Measurements from ENCODE around the gene AGPAT3.

Gene AGPAT3

DNA sequence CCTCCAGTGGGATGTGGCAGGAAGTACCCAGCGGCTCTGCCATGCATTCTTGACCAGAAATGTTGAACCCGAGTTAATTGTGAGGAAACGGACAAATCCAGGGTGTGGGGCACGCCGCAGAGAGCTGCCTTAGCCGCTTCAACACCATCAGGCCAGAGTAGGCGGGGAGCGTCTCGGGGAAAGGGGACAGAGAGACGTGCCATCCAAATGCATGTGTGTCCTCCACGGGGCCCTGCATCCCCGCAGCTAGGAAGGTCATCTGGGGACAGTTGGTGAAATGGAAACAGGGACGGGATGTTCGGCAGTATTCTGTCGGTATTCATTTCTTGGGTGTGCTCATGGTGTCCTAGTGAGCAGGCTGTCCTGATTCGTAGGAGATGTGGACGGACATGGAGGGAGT, 88.0 kb downstream of the AGPAT3 start (continued):
- TF ChIP-seq ZSCAN23 (tag by site-specific recombination; IDR thresholded peaks at IDR 0.05), result no peak
- TF ChIP-seq ZNF747 (tag by site-specific recombination; IDR thresholded peaks at IDR 0.05), result no peak
- TF ChIP-seq SP3 (tag by site-specific recombination; IDR thresholded peaks at IDR 0.05), result no peak

DNA sequence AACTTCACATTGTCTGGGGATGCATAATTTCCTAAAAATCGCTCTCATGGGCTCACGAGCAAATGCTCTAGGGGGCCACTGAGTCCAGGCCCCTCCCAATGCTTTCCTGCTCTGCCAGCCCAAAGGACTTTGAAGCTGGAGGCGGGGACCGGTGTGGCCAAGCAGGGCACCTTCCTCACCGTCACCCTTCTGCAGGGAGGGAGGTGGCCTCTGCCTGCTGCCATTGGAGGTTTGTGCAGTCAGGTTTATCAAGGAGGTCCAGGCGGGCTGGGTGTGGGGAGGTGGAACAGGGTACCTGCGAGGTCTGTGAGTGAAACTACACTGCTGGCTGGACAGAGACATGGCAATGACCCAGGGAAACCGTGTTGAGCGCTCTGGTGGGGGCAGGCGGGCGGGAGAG, 89.0 kb downstream of the AGPAT3 start:
- H3K27ac ChIP-seq (ENCODE audit: extremely low read depth, low read depth, low read length), result no peak overlapping the region
- ChIA-PET CTCF (interaction anchor here (0.6 to 1.2 kb wide), 3 partner anchors 11 to 250 kb away, joined by 3 to 4 read pairs (median 3); no protein-coding TSS in a partner anchor), POLR2A (no interaction called here)
- TF ChIP-seq ZNF223 (tag by site-specific recombination; IDR thresholded peaks at IDR 0.05) (0 out of 2 replicates have a peak, but pooled peaks have one; percentile 29), ZNF555 (tag by site-specific recombination; conservative IDR thresholded peaks at IDR 0.05) (no peak), ZNF558 (tag by site-specific recombination; IDR thresholded peaks at IDR 0.05) (no peak), ZNF16 (tag by site-specific recombination; IDR thresholded peaks at IDR 0.05; ENCODE audit: low read depth) (no peak), ZSCAN16 (tag by site-specific recombination; IDR thresholded peaks at IDR 0.05) (no peak)
- H3K9me3 ChIP-seq (ENCODE audit: control insufficient read depth, insufficient read depth, low read depth, low read length), result no peaks in the 10 kb centered on the region
- peaks cover 0 to 7% of the 10 kb centered on the region in 2 experiments; a peak in 2 of 3 replicates for H3K36me3 ChIP-seq (ENCODE audit: control insufficient read depth in 2 of 2, insufficient read depth in 1 of 2, low read length in 2 of 2)
- H3K4me1 ChIP-seq (ENCODE audit: control insufficient read depth, insufficient read depth, low read length), result no peaks in the 10 kb centered on the region
- no peak overlapping the region for H3K4me3 ChIP-seq (ENCODE audit: low read depth, low read length)

DNA sequence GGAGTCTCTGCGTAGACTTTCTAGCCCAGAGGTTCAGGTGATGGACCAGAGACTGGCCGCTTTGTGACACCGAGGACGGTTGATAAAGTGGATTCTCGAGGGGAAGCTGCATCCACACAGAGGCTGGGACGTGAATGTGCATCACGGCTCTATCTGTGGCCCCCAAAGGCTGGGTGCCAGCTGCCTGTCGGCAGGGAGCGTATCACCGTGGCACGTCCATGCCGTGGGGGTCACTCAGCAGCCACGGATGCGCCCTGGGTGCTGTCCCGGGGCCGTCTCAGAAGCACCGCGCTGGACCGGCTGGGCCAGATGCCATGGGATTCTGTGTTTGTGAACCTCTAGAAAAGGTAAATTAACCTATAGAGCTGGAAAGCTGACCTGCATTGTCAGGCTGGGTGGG, 89.9 kb downstream of the AGPAT3 start:
- no peak overlapping the region for H3K4me3 ChIP-seq (ENCODE audit: low read depth, low read length)
- peaks cover 0 to 14% of the 10 kb centered on the region in 2 experiments; a peak in 2 of 3 replicates for H3K36me3 ChIP-seq (ENCODE audit: control insufficient read depth in 2 of 2, insufficient read depth in 1 of 2, low read length in 2 of 2)
- TF ChIP-seq ZNF623 (tag by site-specific recombination; IDR thresholded peaks at IDR 0.05), result no peak
- TF ChIP-seq, protein P1, sequence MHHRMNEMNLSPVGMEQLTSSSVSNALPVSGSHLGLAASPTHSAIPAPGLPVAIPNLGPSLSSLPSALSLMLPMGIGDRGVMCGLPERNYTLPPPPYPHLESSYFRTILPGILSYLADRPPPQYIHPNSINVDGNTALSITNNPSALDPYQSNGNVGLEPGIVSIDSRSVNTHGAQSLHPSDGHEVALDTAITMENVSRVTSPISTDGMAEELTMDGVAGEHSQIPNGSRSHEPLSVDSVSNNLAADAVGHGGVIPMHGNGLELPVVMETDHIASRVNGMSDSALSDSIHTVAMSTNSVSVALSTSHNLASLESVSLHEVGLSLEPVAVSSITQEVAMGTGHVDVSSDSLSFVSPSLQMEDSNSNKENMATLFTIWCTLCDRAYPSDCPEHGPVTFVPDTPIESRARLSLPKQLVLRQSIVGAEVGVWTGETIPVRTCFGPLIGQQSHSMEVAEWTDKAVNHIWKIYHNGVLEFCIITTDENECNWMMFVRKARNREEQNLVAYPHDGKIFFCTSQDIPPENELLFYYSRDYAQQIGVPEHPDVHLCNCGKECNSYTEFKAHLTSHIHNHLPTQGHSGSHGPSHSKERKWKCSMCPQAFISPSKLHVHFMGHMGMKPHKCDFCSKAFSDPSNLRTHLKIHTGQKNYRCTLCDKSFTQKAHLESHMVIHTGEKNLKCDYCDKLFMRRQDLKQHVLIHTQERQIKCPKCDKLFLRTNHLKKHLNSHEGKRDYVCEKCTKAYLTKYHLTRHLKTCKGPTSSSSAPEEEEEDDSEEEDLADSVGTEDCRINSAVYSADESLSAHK (tag by site-specific recombination; IDR thresholded peaks at IDR 0.05), result no peak
- TF ChIP-seq ZNF571 (tag by site-specific recombination; IDR thresholded peaks at IDR 0.05), result no peak
- no peak for TF ChIP-seq ZSCAN30 (tag by site-specific recombination; IDR thresholded peaks at IDR 0.05)
- POLR2A ChIA-PET, result no interaction called here
- CTCF ChIA-PET, result interaction anchor here (1.0 to 2.6 kb wide), 2 partner anchors 9 to 16 kb away, joined by 3 to 9 read pairs; no protein-coding TSS in a partner anchor
- no peak overlapping the region for H3K27ac ChIP-seq (ENCODE audit: extremely low read depth, low read depth, low read length)
- no peaks in the 10 kb centered on the region for H3K9me3 ChIP-seq (ENCODE audit: control insufficient read depth, insufficient read depth, low read depth, low read length)
- no peaks in the 10 kb centered on the region for H3K4me1 ChIP-seq (ENCODE audit: control insufficient read depth, insufficient read depth, low read length)

DNA sequence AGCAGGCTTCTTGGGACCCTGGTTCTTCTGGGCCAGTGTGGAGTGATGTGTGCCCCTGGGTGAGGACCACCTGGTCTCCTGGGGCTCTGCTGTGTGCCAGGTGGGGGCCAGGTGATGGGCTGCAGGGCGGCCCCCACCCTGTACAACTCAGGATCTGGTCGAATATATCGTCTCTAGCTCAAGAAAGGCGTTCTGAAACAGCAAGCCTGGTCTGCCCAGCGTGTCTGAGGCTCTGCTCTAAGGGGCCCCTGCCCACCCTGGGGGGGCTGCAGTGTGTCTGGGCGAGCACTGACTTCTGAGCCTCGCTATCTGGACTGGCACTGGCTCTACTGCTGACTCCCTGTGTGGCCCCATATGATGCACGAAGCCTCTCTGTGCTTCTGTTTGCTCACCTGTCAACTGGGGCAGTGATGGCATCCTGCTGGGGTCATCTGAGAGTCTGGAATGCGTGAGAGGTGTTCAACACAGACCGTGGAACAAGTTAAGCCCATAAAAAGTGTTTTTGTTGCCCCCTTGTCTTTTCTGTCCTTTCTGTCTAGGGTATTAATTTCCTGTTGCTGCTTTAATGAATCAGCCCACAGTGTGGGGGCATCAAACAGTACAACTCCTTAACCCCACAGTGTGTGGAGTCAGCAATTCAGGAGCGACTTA, 91.1 kb downstream of the AGPAT3 start:
- CTCF ChIA-PET, result interaction anchor here (1.2 to 2.6 kb wide), 2 partner anchors 17 to 145 kb away, joined by 4 to 9 read pairs; no protein-coding TSS in a partner anchor
- H3K36me3 ChIP-seq (ENCODE audit: control insufficient read depth in 2 of 2, insufficient read depth in 1 of 2, low read length in 2 of 2), result peaks cover 0 to 22% of the 10 kb centered on the region in 2 experiments; a peak in 2 of 3 replicates
- no peak overlapping the region for H3K4me3 ChIP-seq (ENCODE audit: low read depth, low read length)
- no peaks in the 10 kb centered on the region for H3K4me1 ChIP-seq (ENCODE audit: control insufficient read depth, insufficient read depth, low read length)
- POLR2A ChIA-PET, result no interaction called here
- H3K9me3 ChIP-seq (ENCODE audit: control insufficient read depth, insufficient read depth, low read depth, low read length), result no peaks in the 10 kb centered on the region
- H3K27ac ChIP-seq (ENCODE audit: extremely low read depth, low read depth, low read length), result no peak overlapping the region
- peak; percentile 29; the same call in 1 of the 2 replicates for TF ChIP-seq ZFHX2 (tag by site-specific recombination; conservative IDR thresholded peaks at IDR 0.05)
- no peak for TF ChIP-seq ZEB2 (tag by site-specific recombination; IDR thresholded peaks at IDR 0.05)
- no peak for TF ChIP-seq ZNF701 (tag by site-specific recombination; IDR thresholded peaks at IDR 0.05)
- no peak for TF ChIP-seq KLF8 (tag by site-specific recombination; IDR thresholded peaks at IDR 0.05)
- TF ChIP-seq EGR2 (tag by site-specific recombination; IDR thresholded peaks at IDR 0.05; ENCODE audit: low read depth), result peak; percentile 54; the same call in 1 of the 2 replicates
- no peak for TF ChIP-seq KLF1 (tag by site-specific recombination; IDR thresholded peaks at IDR 0.05)
- TF ChIP-seq, protein P2, sequence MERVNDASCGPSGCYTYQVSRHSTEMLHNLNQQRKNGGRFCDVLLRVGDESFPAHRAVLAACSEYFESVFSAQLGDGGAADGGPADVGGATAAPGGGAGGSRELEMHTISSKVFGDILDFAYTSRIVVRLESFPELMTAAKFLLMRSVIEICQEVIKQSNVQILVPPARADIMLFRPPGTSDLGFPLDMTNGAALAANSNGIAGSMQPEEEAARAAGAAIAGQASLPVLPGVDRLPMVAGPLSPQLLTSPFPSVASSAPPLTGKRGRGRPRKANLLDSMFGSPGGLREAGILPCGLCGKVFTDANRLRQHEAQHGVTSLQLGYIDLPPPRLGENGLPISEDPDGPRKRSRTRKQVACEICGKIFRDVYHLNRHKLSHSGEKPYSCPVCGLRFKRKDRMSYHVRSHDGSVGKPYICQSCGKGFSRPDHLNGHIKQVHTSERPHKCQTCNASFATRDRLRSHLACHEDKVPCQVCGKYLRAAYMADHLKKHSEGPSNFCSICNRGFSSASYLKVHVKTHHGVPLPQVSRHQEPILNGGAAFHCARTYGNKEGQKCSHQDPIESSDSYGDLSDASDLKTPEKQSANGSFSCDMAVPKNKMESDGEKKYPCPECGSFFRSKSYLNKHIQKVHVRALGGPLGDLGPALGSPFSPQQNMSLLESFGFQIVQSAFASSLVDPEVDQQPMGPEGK (tag by site-specific recombination; IDR thresholded peaks at IDR 0.05), result no peak
- no peak for TF ChIP-seq ZNF843 (tag by site-specific recombination; IDR thresholded peaks at IDR 0.05)
- TF ChIP-seq ZNF514 (tag by site-specific recombination; IDR thresholded peaks at IDR 0.05), result no peak
- TF ChIP-seq ZNF707 (tag by site-specific recombination; IDR thresholded peaks at IDR 0.05), result no peak
- no peak for TF ChIP-seq ZNF221 (tag by site-specific recombination; IDR thresholded peaks at IDR 0.05; ENCODE audit: borderline replicate concordance)
- TF ChIP-seq, protein P3, sequence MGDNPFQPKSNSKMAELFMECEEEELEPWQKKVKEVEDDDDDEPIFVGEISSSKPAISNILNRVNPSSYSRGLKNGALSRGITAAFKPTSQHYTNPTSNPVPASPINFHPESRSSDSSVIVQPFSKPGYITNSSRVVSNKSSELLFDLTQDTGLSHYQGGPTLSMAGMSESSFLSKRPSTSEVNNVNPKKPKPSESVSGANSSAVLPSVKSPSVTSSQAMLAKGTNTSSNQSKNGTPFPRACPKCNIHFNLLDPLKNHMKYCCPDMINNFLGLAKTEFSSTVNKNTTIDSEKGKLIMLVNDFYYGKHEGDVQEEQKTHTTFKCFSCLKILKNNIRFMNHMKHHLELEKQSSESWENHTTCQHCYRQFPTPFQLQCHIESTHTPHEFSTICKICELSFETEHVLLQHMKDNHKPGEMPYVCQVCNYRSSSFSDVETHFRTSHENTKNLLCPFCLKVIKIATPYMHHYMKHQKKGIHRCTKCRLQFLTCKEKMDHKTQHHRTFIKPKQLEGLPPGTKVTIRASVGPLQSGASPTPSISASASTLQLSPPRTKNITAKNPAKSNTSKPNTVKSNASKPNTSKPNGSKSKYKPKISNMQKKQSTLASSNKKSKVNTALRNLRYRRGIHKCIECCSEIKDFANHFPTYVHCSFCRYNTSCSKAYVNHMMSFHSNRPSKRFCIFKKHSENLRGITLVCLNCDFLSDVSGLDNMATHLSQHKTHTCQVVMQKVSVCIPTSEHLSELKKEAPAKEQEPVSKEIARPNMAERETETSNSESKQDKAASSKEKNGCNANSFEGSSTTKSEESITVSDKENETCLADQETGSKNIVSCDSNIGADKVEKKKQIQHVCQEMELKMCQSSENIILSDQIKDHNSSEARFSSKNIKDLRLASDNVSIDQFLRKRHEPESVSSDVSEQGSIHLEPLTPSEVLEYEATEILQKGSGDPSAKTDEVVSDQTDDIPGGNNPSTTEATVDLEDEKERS (tag by site-specific recombination; IDR thresholded peaks at IDR 0.05), result no peak
